GM19452 (cell line): ENCODE results near the gene DNAJA2.
"Not testable (repeated sequence)": the region's sequence is repeated elsewhere in the genome, so short reads cannot be mapped to it uniquely, and the experiment has no call there.

Source experiments
- ATAC-seq: cut with Tn5 transposase; IDR thresholded peaks from one replicate; pipeline ENCODE4 v1.9.1; 2021; ENCODE audit not compliant: unreplicated experiment

DNAJA2 gene

GRCh38 chr16:46975908-46976470, 2.5 kb upstream of the DNAJA2 start:
- no peak for ATAC-seq

GRCh38 chr16:46975165-46975564, 1.7 kb upstream of the DNAJA2 start:
- no peak for ATAC-seq

GRCh38 chr16:46974352-46974751, 878 bp upstream of the DNAJA2 start:
- no peak for ATAC-seq

- ATAC-seq: no peak
Observed at GRCh38 chr16:46973996-46974324, 486 bp upstream of the DNAJA2 start.

- ATAC-seq: peak; percentile 45
Observed at GRCh38 chr16:46972429-46973206, 856 bp downstream of the DNAJA2 start.

DNA sequence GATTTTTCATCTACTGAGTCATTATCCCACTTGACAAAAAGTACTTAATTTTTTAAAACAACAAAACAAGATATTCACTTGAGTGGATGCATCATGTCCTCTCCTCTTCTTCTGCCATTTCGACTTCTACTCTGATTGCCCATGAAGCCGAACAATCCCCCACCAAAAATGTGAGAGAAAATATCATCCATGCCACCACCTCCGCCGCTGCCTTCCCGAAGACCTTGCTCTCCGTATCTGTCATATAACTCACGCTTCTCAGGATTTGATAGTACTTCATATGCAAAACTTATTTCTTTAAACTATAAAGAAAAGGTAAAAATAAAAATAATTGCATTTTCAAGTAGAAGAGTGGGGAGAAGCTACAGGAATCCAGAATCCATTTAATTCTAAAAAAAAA, 2.2 kb downstream of the DNAJA2 start:
- no peak for ATAC-seq

- no peak for ATAC-seq
Observed at GRCh38 chr16:46970089-46970488, 3.4 kb downstream of the DNAJA2 start.

- ATAC-seq: no peak
Observed at GRCh38 chr16:46968063-46968435, 5.4 kb downstream of the DNAJA2 start.

DNA sequence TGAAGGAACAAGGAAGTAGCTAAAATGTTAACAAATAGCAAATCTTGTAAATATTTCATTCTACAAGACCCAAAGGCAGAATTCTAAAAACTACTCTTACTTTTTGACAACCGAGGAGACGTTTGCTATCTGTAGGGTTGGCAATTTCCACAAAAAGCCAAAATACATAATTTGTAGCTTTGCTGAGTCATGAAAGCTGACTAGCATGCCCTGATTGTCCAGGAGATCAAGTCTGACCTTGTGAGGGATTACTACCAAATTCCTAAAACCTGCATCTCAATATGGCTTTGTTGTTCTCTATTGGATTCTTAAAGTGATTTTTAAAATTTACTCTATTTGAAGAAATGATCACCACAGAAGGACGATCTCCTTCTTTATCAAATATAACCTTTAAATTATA, 10.8 kb downstream of the DNAJA2 start:
- ATAC-seq: no peak

DNA sequence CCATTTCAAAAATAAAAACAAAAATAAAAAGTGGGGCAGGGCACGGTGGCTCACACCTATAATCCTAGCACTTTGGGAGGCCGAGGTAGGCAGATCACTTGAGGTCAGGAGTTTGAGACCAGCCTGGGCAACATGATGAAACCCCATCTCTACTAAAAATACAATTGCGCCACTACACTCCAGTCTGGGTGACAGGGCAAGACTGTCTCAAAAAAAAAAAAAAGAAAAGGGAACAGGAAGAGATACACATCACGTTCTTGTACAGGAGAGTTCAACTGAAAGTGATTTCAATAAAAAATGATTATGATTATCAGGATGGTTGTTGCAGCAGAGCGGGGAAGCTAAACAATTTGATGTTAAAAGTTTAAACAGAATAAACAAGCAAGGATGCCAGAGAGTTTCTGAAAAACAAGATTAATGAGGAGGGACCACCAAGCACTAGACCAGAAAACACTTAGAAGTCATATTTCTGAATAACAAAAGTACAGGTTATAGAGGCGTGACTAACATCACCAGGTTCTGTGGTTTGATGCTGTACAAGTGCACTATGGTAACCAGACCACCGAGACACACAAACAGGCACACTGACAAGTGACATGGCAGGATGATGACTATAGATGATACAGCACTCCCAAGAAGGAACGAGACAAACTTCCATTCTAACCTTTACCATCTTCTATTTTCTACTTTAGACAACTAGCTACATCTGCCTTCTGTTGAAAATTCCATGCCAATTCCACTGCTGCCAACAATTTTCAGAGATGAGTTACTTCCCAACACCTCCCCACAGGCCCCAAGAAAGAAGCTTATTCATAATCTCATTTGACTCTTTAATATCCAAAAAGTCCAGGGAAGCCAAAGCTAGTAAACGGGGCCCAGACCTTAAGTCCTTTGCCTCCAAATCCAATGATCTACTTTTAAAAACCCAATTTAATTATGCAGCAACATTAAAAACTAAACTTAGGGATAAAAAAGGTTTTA, 11.8 kb downstream of the DNAJA2 start:
- peak; percentile 69 for ATAC-seq

DNA sequence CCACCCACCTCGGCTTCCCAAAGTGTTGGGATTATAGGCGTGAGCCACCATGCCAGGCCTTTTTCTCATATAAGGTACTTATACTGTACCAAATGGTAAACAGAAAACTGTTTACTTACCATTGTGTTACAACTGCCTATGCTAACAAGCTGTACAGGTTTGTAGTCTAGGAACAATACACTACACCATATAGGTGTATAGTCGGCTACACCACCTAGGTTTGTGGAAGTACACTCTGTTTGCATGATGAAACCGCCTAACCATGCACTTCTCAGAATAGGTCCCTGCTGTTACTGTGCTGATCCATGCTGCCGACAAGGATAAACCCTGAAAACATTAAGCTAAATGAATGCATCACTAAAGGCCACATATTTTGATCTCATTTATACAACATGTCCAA, 18.9 kb downstream of the DNAJA2 start:
- no peak for ATAC-seq

GRCh38 chr16:46950009-46950408, 23.5 kb downstream of the DNAJA2 start:
- ATAC-seq: no peak

DNA sequence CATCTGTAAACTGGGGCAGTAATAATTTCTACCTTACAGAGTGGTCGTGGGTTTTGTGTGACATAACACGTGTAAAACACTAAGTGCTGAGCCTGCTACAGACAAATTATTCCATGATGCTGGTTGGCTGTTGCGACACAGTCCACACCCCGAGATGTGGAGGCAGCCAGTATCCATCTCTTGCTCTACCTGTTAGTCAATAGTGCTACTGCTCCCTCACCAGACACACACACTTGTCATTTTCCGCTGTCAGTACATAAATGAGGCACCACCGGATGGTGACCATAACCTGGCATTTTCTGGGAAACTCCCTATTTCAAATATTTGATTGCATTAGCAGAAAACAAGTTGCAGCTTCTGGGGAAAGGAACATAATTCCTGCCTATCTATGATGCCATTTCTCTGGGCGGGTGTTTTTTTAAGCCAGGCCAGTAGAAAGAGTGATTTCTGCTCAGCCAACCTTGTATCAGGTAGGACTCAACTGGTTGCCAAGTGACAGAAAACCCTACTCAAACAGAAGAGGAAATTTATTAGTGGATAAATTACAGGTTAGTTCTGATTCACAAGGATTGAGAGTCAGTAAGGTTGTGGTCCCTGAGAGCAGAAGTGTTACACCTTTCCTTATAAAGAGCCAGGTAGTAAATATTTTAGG, 24.1 kb downstream of the DNAJA2 start:
- no peak for ATAC-seq

DNA sequence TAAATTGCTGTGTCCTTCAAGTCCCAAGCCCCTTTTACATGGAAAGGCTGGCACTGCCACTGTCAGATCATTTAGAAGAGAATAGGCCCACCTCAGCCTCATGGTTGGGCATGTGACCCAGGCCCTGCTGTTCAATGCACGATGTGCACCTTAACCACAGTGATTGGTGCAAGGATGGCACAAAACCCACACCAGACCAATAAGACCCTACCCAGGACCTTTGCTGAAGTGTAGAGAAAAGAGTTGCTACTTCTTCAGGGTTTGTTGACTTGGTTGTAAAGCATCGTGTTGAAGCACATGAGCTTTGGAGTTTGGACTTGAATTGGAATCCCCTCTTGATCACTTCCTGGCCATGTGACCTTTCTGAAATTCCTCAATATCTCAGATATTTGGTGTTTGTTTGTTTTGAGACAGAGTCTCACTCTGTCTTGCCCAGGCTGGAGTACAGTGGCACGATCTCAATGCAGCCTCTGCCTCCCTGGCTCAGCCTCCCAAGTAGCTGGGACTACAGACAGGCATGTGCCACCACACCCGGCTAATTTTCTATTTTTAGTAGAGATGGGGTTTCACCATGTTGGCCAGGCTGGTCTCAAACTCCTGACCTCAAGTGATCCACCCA, 24.8 kb downstream of the DNAJA2 start:
- no peak for ATAC-seq

- peak; percentile 77 for ATAC-seq
Observed at GRCh38 chr16:46947900-46948547, 25.4 kb downstream of the DNAJA2 start.

DNA sequence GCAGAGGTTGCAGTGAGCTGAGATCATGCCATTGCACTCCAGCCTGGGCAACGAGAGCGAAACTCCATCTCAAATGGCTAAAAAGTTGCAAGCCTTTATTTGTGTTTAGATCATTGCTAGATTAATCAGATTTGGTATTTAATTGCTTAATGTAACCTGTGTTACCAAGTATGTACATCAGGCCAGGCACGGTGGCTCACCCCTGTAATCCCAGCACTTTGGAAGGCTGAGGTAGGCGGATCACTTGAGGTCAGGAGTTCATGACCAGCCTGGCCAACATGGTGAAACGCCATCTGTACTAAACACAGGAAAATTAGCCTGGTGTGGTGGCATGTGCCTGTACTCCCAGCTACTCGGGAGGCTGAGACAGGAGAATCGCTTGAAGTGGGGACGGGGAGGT, 28.8 kb downstream of the DNAJA2 start:
- ATAC-seq: not testable (repeated sequence)

GRCh38 chr16:46937536-46937935, 35.9 kb downstream of the DNAJA2 start:
- ATAC-seq: no peak

DNA sequence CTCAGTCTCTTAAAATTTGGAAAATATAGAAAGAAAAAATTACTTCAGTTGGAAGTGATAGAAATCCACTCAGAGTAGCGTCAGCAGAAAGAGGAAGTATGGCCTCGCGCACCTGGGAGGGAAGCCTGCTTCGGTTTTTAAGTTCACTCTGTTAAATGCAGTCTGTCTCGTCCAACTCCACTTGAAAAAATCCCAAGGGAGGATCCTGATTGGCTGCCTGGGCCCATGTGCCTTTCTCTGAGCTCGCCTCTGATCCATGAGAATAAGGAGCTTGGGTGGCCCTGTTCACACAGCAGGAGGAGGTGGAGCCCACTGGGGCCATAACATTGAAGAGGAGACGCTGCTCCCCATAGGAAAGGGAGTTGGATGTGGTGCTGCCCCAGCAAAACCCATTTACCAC, 40.7 kb downstream of the DNAJA2 start:
- no peak for ATAC-seq

GRCh38 chr16:46930861-46931260, 42.6 kb downstream of the DNAJA2 start:
- ATAC-seq: no peak
